Adipocyte (in vitro differentiated cells): ENCODE measurements around the gene RAB25.
A peak's percentile ranks its signal among the peaks of the same experiment; 100 is the strongest.

Source experiments
- DNase-seq: peaks from one replicate; pipeline ENCODE4 v3.0.0-alpha.2; 2015; ENCODE audit warnings: low read depth
- H3K27me3 ChIP-seq: replicated peaks from 2 replicates; pipeline ENCODE4 v1.7.0; 2013; ENCODE audit warnings: mild to moderate bottlenecking, low read length, moderate library complexity; ENCODE audit not compliant: control insufficient read depth, insufficient read depth
- H3K36me3 ChIP-seq: 2 replicates; pipeline ENCODE4 v1.7.0; 2013; ENCODE audit warnings: low read length, mild to moderate bottlenecking, moderate library complexity; ENCODE audit not compliant: control insufficient read depth, insufficient read depth, severe bottlenecking
- H3K4me1 ChIP-seq: 2 replicates; pipeline ENCODE4 v1.7.0; 2013; ENCODE audit warnings: mild to moderate bottlenecking, low read length, moderate library complexity; ENCODE audit not compliant: control insufficient read depth, insufficient read depth
- H3K4me3 ChIP-seq: 2 replicates; pipeline ENCODE4 v1.7.0; 2013; ENCODE audit warnings: mild to moderate bottlenecking, low read length, moderate library complexity
- H3K9ac ChIP-seq: 2 replicates; pipeline ENCODE4 v1.7.0; 2013; ENCODE audit warnings: mild to moderate bottlenecking, low read length, moderate library complexity
- H3K9me3 ChIP-seq: 2 replicates; pipeline ENCODE4 v1.7.0; 2013; ENCODE audit warnings: mild to moderate bottlenecking, low read length, moderate library complexity; ENCODE audit not compliant: control insufficient read depth

RAB25 gene

GRCh38 chr1:156080863-156081179 lies 19.9 kb downstream of the RAB25 start:
- Histone ChIP-seq H3K9ac (no peak overlapping the region), H3K36me3 (no peaks in the 10 kb centered on the region), H3K27me3 (no peaks in the 10 kb centered on the region), H3K4me1 (peaks cover 7% of the 10 kb centered on the region), H3K9me3 (no peaks in the 10 kb centered on the region), H3K4me3 (no peak overlapping the region)
- no peak for DNase-seq

GRCh38 chr1:156081180-156081916 lies 20.4 kb downstream of the RAB25 start:
- Histone ChIP-seq H3K4me3 (peak overlapping the region; percentile 85), H3K36me3 (no peaks in the 10 kb centered on the region), H3K9me3 (no peaks in the 10 kb centered on the region), H3K27me3 (no peaks in the 10 kb centered on the region), H3K4me1 (peaks cover 8% of the 10 kb centered on the region), H3K9ac (no peak overlapping the region)
- DNase-seq: peak; percentile 52

- Histone ChIP-seq H3K4me3 (peak overlapping the region; percentile 85), H3K36me3 (no peaks in the 10 kb centered on the region), H3K9ac (peak overlapping the region; percentile 61), H3K4me1 (peaks cover 11% of the 10 kb centered on the region), H3K27me3 (no peaks in the 10 kb centered on the region), H3K9me3 (no peaks in the 10 kb centered on the region)
- no peak for DNase-seq
These were observed 21.0 kb downstream of the RAB25 start for GRCh38 chr1:156081917-156082308.

GRCh38 chr1:156082309-156083091 lies 21.5 kb downstream of the RAB25 start, which contains the start of gene MEX3A:
Gene MEX3A (minus strand): TSS chr1:156082465. CDS start chr1:156081998, 467 bp downstream.
- DNase-seq: peak; percentile 85

GRCh38 chr1:156083800-156084790 lies 23.1 kb downstream of the RAB25 start:
- Histone ChIP-seq H3K27me3 (no peaks in the 10 kb centered on the region), H3K4me1 (peaks cover 11% of the 10 kb centered on the region), H3K9ac (no peak overlapping the region), H3K9me3 (no peaks in the 10 kb centered on the region), H3K4me3 (no peak overlapping the region), H3K36me3 (no peaks in the 10 kb centered on the region)
- DNase-seq: no peak

More at GRCh38 chr1:156082309-156083091, 21.5 kb downstream of the RAB25 start, which contains the start of gene MEX3A:
- Histone ChIP-seq H3K4me3 (peak within 1 kb of the TSS; percentile 85), H3K9me3 (no peaks in the 10 kb centered on the region), H3K27me3 (no peaks in the 10 kb centered on the region), H3K36me3 (no peaks in the 10 kb centered on the region), H3K9ac (peak within 1 kb of the TSS; percentile 76), H3K4me1 (peaks cover 11% of the 10 kb centered on the region)

- peaks cover 11% of the 10 kb centered on the region for H3K4me1 ChIP-seq
- H3K4me3 ChIP-seq: no peak overlapping the region
- H3K9me3 ChIP-seq: no peaks in the 10 kb centered on the region
- no peaks in the 10 kb centered on the region for H3K27me3 ChIP-seq
- no peaks in the 10 kb centered on the region for H3K36me3 ChIP-seq
- H3K9ac ChIP-seq: no peak overlapping the region
- no peak for DNase-seq
These were observed 25.3 kb downstream of the RAB25 start for GRCh38 chr1:156086256-156086662.

GRCh38 chr1:156089704-156090103 lies 28.7 kb downstream of the RAB25 start:
- Histone ChIP-seq H3K4me1 (peaks cover 7% of the 10 kb centered on the region), H3K27me3 (no peaks in the 10 kb centered on the region), H3K9me3 (no peaks in the 10 kb centered on the region), H3K9ac (no peak overlapping the region), H3K36me3 (no peaks in the 10 kb centered on the region), H3K4me3 (no peak overlapping the region)
- DNase-seq: no peak

- no peak overlapping the region for H3K9ac ChIP-seq
- no peaks in the 10 kb centered on the region for H3K9me3 ChIP-seq
- H3K4me3 ChIP-seq: no peak overlapping the region
- no peaks in the 10 kb centered on the region for H3K27me3 ChIP-seq
- peaks cover 7% of the 10 kb centered on the region for H3K4me1 ChIP-seq
- H3K36me3 ChIP-seq: no peaks in the 10 kb centered on the region
- no peak for DNase-seq
These were observed 29.3 kb downstream of the RAB25 start for GRCh38 chr1:156090138-156090839.

- H3K4me1 ChIP-seq: peaks cover 7% of the 10 kb centered on the region
- DNase-seq: peak; percentile 92
- H3K9me3 ChIP-seq: no peaks in the 10 kb centered on the region
- no peak overlapping the region for H3K9ac ChIP-seq
- H3K36me3 ChIP-seq: no peaks in the 10 kb centered on the region
- no peak overlapping the region for H3K4me3 ChIP-seq
- no peaks in the 10 kb centered on the region for H3K27me3 ChIP-seq
These were observed 29.9 kb downstream of the RAB25 start for GRCh38 chr1:156090840-156091188.

GRCh38 chr1:156091610-156092009 lies 30.6 kb downstream of the RAB25 start:
- H3K4me3 ChIP-seq: no peak overlapping the region

More at GRCh38 chr1:156091610-156092009, 30.6 kb downstream of the RAB25 start:
- no peaks in the 10 kb centered on the region for H3K27me3 ChIP-seq
- DNase-seq: no peak
- H3K4me1 ChIP-seq: peaks cover 7% of the 10 kb centered on the region
- H3K9me3 ChIP-seq: no peaks in the 10 kb centered on the region
- no peaks in the 10 kb centered on the region for H3K36me3 ChIP-seq
- no peak overlapping the region for H3K9ac ChIP-seq
